HepG2 (cell line): ENCODE data around the gene CDT1. TPM values are rescaled to one million over a fixed set of nuclear protein-coding genes. Genes with fewer than 3 reads are reported as not detected.

Experiments
- AGO2 ChIP-seq: fragments of 200-400 bp; formaldehyde crosslinking; optimal IDR thresholded peaks from 2 replicates; pipeline ENCODE3; 2017; ENCODE audit warnings: mild to moderate bottlenecking, low read depth, low read length, moderate library complexity
- MAFK ChIP-seq, 2 experiments: IDR thresholded peaks in 1 of 2; conservative IDR thresholded peaks in 1 of 2; 2 replicates each; pipeline ENCODE4 v1.6.1; 2011; ENCODE audit warnings: improper control_type of control experiment in 2 of 2, low read length in 2 of 2
- NCOA2 ChIP-seq: sonication (generic); formaldehyde crosslinking; IDR thresholded peaks from 2 replicates; pipeline ENCODE4 v1.8.0; 2022; ENCODE audit warnings: inconsistent platforms
- NCOR1 ChIP-seq: fragments of 200-600 bp; sonication (generic); IDR thresholded peaks from 2 replicates; pipeline ENCODE4 v1.7.0; 2017; ENCODE audit warnings: antibody characterized with exemption, low read length, borderline replicate concordance
- NFE2 ChIP-seq: sonication (generic); formaldehyde crosslinking; IDR thresholded peaks from 2 replicates; pipeline ENCODE4 v1.4.0; 2020; ENCODE audit warnings: missing genetic modification reagents
- PAX8 ChIP-seq: sonication (generic); formaldehyde crosslinking; IDR thresholded peaks from 2 replicates; pipeline ENCODE4 v1.8.0; 2022; ENCODE audit warnings: mild to moderate bottlenecking, missing genetic modification reagents, borderline replicate concordance
- POGZ ChIP-seq: sonication (generic); formaldehyde crosslinking; IDR thresholded peaks from 2 replicates; pipeline ENCODE4 v1.4.0; 2020; ENCODE audit warnings: mild to moderate bottlenecking, missing genetic modification reagents
- RAD51 ChIP-seq: fragments of 450-650 bp; IDR thresholded peaks from 2 replicates; pipeline ENCODE4 v1.6.1; 2016; ENCODE audit warnings: borderline replicate concordance
- SPEN ChIP-seq: sonication (generic); formaldehyde crosslinking; IDR thresholded peaks from 2 replicates; pipeline ENCODE4 v1.5.1; 2020; ENCODE audit warnings: low read depth, mild to moderate bottlenecking, missing genetic modification reagents
- SUZ12 ChIP-seq: fragments of 150-350 bp; IDR thresholded peaks from 2 replicates; pipeline ENCODE4 v1.6.1; 2014; ENCODE audit warnings: low read depth, low read length
- TBP ChIP-seq: sonication (generic); formaldehyde crosslinking; IDR thresholded peaks from 2 replicates; pipeline ENCODE4 v1.5.0; 2020; ENCODE audit warnings: missing genetic modification reagents
- TCF7L2 ChIP-seq: IDR thresholded peaks from 2 replicates; pipeline ENCODE4 v1.6.1; 2011; ENCODE audit warnings: mild to moderate bottlenecking, low read depth, low read length, moderate library complexity
- ZBTB42 ChIP-seq: sonication (generic); formaldehyde crosslinking; IDR thresholded peaks from 2 replicates; pipeline ENCODE4 v1.5.0; 2020; ENCODE audit warnings: mild to moderate bottlenecking, missing genetic modification reagents
- ZFYVE20 ChIP-seq: sonication (generic); formaldehyde crosslinking; IDR thresholded peaks from 2 replicates; pipeline ENCODE4 v1.8.0; 2023; ENCODE audit warnings: low read depth, mild to moderate bottlenecking, moderate library complexity, missing genetic modification reagents, borderline replicate concordance
- ZNF616 ChIP-seq: sonication (generic); formaldehyde crosslinking; IDR thresholded peaks from 2 replicates; pipeline ENCODE4 v1.5.0; 2020; ENCODE audit warnings: low read depth, mild to moderate bottlenecking, missing genetic modification reagents
- ZNF660 ChIP-seq: sonication (generic); formaldehyde crosslinking; IDR thresholded peaks from 2 replicates; pipeline ENCODE4 v1.5.1; 2020; ENCODE audit warnings: mild to moderate bottlenecking, low read depth, missing genetic modification reagents, borderline replicate concordance
- ZNF782 ChIP-seq: sonication (generic); formaldehyde crosslinking; IDR thresholded peaks from 2 replicates; pipeline ENCODE4 v1.4.0; 2020; ENCODE audit warnings: missing genetic modification reagents, mild to moderate bottlenecking, borderline replicate concordance
- polyA plus RNA-seq, 8 experiments: library from polyadenylated mRNA; depleted of rRNA in 3 of 8; stranded (reverse) in 7 of 8; unstranded in 1 of 8; fragments of >200 nt; fragmentation: Illumina TruSeq in 4 of 8; extraction: Trizol in 4 of 8; gene quantifications; 2 replicates each; pipeline versions ENCODE4 v1.2.1 to v1.2.3, GENCODE V29; 2011 to 2016; ENCODE audit warnings: low read depth in 4 of 8, missing spikeins in 1 of 8, mixed read lengths in 1 of 8; ENCODE audit not compliant: insufficient read depth in 1 of 8
- total RNA-seq, 5 experiments: library from RNA; depleted of rRNA; stranded (reverse); fragments of >200 nt; fragmentation: Illumina TruSeq; extraction: Trizol; gene quantifications; 2 replicates each; pipeline ENCODE4 v1.2.3, GENCODE V29; 2016; ENCODE audit warnings: low read depth in 1 of 5
- TF ChIP-seq, protein P1 (sequence below): sonication (generic); formaldehyde crosslinking; IDR thresholded peaks from 2 replicates; pipeline ENCODE4 v1.8.1; 2023; ENCODE audit warnings: mild to moderate bottlenecking, missing genetic modification reagents
- TF ChIP-seq, protein P2 (sequence below): sonication (generic); formaldehyde crosslinking; IDR thresholded peaks from 2 replicates; pipeline ENCODE4 v1.5.1; 2020; ENCODE audit warnings: missing genetic modification reagents, mild to moderate bottlenecking, borderline replicate concordance

The CDT1 gene
- total and polyA plus RNA-seq, 2 of the 13 experiments (the other 11 are each of a cell fraction or from before 2014, with no cell fraction given): 23.1 to 23.8 TPM

DNA sequence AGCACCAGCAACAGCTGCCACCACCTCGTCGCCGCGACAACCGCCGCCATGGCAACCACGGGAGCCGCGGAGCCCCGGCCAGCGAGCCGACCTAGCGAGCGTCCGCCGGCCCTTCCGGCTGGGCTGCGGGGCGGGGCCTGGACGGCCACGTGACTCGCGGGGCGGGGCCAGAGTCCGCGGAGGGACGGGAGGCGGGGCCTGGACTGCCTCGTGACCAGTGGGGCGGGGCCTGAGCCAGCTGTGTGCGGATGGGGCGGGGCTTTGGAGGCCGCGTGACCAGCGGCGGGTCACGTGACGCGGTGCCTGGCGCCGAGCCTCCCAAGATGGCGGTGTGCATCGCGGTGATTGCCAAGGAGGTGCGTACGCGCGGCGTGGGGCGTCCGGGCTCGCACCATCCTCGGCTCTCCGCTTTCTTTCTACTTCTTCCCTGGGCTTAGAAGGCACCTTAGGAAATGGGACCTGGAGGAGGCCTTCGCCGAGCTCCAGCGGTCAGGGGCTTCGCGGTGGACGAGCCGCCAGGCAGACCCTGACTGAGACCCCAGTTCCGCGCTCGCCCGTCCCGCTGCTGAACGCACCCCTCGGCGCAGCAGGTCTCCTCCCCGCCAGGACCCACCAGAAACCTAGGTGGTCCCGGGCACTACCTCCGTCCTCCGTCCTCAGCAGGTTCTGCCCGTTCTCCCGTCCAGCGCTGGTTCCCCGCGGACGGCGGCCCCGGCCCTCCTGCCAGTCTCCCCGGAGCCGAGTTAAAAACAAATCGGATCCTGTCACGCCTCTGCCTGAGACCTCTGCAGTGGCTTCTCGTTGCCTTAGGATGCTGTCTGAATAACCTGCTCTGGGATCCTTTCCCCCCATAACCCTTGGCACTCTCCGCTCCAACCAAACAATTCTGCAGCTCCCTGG is 53.5 kb downstream of the CDT1 start, which contains the start of the genes GALNS and TRAPPC2L (continued):
- TF ChIP-seq AGO2 (peak; percentile 58), RAD51 (peak; percentile 99), ZNF660 (CRISPR knock-in tag) (no peak), ZFYVE20 (CRISPR knock-in tag) (no peak), TCF7L2 (no peak), NCOR1 (no peak), TBP (CRISPR knock-in tag) (no peak), MAFK (conservative IDR thresholded peaks at IDR 0.05 in 1 of 2, IDR thresholded peaks at IDR 0.05 in 1 of 2; ENCODE audit: low read length in 2 of 2) (no peak), ZNF616 (no peak; the same call in 1 of the 2 replicates), NCOA2 (CRISPR knock-in tag) (peak; percentile 22; the same call in 1 of the 2 replicates), PAX8 (CRISPR knock-in tag) (no peak; the same call in 1 of the 2 replicates), SPEN (CRISPR knock-in tag) (peak; percentile 93), POGZ (no peak), ZNF782 (peak; percentile 83; the same call in 1 of the 2 replicates), ZBTB42 (CRISPR knock-in tag) (no peak), NFE2 (CRISPR knock-in tag) (no peak), SUZ12 (no peak)
- TF ChIP-seq, protein P1, sequence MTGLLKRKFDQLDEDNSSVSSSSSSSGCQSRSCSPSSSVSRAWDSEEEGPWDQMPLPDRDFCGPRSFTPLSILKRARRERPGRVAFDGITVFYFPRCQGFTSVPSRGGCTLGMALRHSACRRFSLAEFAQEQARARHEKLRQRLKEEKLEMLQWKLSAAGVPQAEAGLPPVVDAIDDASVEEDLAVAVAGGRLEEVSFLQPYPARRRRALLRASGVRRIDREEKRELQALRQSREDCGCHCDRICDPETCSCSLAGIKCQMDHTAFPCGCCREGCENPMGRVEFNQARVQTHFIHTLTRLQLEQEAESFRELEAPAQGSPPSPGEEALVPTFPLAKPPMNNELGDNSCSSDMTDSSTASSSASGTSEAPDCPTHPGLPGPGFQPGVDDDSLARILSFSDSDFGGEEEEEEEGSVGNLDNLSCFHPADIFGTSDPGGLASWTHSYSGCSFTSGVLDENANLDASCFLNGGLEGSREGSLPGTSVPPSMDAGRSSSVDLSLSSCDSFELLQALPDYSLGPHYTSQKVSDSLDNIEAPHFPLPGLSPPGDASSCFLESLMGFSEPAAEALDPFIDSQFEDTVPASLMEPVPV: no peak
- TF ChIP-seq, protein P2, sequence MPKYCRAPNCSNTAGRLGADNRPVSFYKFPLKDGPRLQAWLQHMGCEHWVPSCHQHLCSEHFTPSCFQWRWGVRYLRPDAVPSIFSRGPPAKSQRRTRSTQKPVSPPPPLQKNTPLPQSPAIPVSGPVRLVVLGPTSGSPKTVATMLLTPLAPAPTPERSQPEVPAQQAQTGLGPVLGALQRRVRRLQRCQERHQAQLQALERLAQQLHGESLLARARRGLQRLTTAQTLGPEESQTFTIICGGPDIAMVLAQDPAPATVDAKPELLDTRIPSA (CRISPR knock-in tag): no peak
